A549 treated with CpdA at 1 μM for 4 hours (cell line): ENCODE data around the gene RBM17. TPM values are rescaled to one million over a fixed set of nuclear protein-coding genes. Genes with fewer than 3 reads are reported as not detected.

ENCODE experiments used
- total RNA-seq: library from RNA; stranded (reverse); fragments of 200-300 nt; extraction: Qiagen RNA extraction; gene quantifications from 5 replicates; pipeline ENCODE4 v1.2.3, GENCODE V29; 2022; ENCODE audit warnings: low read depth

Gene RBM17, protein sequence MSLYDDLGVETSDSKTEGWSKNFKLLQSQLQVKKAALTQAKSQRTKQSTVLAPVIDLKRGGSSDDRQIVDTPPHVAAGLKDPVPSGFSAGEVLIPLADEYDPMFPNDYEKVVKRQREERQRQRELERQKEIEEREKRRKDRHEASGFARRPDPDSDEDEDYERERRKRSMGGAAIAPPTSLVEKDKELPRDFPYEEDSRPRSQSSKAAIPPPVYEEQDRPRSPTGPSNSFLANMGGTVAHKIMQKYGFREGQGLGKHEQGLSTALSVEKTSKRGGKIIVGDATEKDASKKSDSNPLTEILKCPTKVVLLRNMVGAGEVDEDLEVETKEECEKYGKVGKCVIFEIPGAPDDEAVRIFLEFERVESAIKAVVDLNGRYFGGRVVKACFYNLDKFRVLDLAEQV
- total RNA-seq: 109 to 128 TPM (median 116 TPM) in 5 replicates

DNA sequence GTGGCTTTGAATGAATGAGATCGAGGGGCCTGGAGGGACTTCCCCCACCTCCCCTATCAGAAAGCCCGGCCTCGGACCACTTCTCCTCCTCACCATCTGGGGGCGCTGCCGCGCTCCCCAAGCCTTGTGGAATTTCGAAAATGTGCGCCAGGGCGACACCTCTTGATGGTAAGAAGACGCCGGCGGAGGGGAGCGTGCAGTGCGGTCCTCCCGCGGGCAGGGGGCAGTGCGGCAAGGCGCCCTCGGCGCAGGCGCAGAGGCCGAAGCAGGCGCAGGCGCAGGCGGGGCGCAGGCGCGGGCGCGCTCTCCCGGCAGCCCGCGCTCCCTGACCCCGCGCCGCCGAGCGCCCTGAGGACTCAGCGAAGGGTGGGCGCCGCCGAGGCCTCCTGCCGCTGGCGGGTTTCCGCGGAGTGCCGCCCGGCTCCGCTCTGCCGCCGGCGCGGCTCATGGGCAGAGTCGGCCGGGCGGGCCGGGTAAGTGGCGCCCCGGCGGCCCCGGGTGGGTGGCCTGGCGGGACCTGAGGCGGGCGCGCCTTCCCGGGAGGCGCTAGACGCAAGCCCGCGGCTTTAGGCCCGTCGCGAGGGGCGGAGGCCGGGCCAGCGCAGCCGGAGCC lies at the start of gene RBM17:
Gene RBM17, plus strand, starts transcription at position 314 of the 613 bp plus-strand sequence. CDS start 8,032 bp downstream, outside the sequence.

DNA sequence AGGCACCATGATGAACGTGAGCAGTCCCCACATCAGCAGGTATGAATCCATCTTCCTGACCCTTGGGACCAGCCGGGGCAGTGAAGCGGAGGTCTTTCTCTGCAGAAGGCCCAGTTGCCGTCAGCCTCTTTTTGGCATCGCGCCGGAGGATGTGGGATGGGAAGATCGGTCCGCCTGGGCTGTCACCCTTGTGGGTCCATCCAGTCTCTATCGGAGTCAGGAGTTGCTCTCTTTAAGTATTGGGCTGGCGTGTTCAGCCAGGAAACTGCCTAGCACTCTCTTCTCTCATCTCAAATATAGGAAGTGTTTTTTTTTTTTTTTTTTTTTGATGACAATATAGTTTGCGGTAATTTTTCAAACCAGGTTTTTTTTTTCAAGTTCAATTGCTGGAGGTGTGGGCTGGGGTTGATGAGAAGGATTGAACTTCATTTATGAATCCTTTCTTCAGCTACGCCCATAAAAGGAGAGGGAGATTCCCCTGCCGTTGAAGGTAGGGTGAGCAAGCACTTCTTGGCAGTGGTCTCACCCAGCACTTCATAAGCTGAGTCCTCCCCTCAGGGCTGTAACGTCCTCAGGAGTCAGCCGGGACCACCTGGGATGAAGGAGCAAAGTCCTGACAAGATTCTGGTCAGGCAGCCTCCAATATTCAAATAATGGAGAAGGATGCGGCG lies 26.6 kb upstream of the RBM17 start, which contains the start of gene IL2RA:
Gene IL2RA, minus strand, starts transcription at position 267 of the 671 bp plus-strand sequence. Its CDS starts 216 bp downstream, at position 51.

Other genes starting within 250 kb of the RBM17 start
- gene ANKRD16, start 199.1 kb upstream of the RBM17 start, total RNA-seq: 7.1 to 10.8 TPM (median 10.4 TPM) in 5 replicates
- gene FBH1, start 198.8 kb upstream of the RBM17 start, total RNA-seq: 35.0 to 45.3 TPM (median 43.8 TPM) in 5 replicates
- gene IL15RA, start 111.5 kb upstream of the RBM17 start, total RNA-seq: 3.3 to 4.5 TPM (median 3.8 TPM) in 5 replicates
- not detected in 5 replicates for gene IL2RA, start 26.7 kb upstream of the RBM17 start, total RNA-seq
- gene PFKFB3, start 113.9 kb downstream of the RBM17 start, total RNA-seq: 175 to 192 TPM (median 188 TPM) in 5 replicates